Right kidney (tissue), 9 donors: ENCODE data around the gene UBE2F.
A peak's percentile ranks its signal among the peaks of the same experiment; 100 is the strongest.

ENCODE experiments used
- DNase-seq: peaks from one replicate; pipeline ENCODE4 v3.0.0-alpha.2; 2016
- long read RNA-seq, 8 donors: transcript quantifications; one replicate each; lab custom pipeline, GENCODE V29; 2026

Gene UBE2F
- long read RNA-seq, donor 1, transcript UBE2F-201 (10 exons, 2,009 nt): major isoform, 17 of 27 reads
- long read RNA-seq, donor 1, partial matches to known transcripts: 0 of 27 reads
- long read RNA-seq, donor 1, other reads (novel, unspliced or antisense): 0 of 27 reads
- long read RNA-seq, donor 2, partial matches to known transcripts: 0 of 5 reads
- long read RNA-seq, donor 2, other reads (novel, unspliced or antisense): 0 of 5 reads
- long read RNA-seq, donor 3, transcript UBE2F-201 (10 exons, 2,009 nt): major isoform, 5 of 9 reads
- long read RNA-seq, donor 3, partial matches to known transcripts: 0 of 9 reads
- long read RNA-seq, donor 3, other reads (novel, unspliced or antisense): 0 of 9 reads
- long read RNA-seq, donor 4, transcript UBE2F-201 (10 exons, 2,009 nt): major isoform, 8 of 17 reads
- long read RNA-seq, donor 4, partial matches to known transcripts: 6 of 17 reads
- long read RNA-seq, donor 4, other reads (novel, unspliced or antisense): 0 of 17 reads
- long read RNA-seq, donor 5, transcript UBE2F-201 (10 exons, 2,009 nt): major isoform, 11 of 15 reads
- long read RNA-seq, donor 5, partial matches to known transcripts: 0 of 15 reads
- long read RNA-seq, donor 5, other reads (novel, unspliced or antisense): 0 of 15 reads
- long read RNA-seq, donor 6, transcript UBE2F-201 (10 exons, 2,009 nt): major isoform, 7 of 9 reads
- long read RNA-seq, donor 6, partial matches to known transcripts: 0 of 9 reads
- long read RNA-seq, donor 6, other reads (novel, unspliced or antisense): 0 of 9 reads
- long read RNA-seq, donor 7, transcript UBE2F-201 (10 exons, 2,009 nt): major isoform, 17 of 20 reads
- long read RNA-seq, donor 7, partial matches to known transcripts: 0 of 20 reads
- long read RNA-seq, donor 7, other reads (novel, unspliced or antisense): 0 of 20 reads
- long read RNA-seq, donor 8, transcript UBE2F-201 (10 exons, 2,009 nt): major isoform, 11 of 11 reads
- long read RNA-seq, donor 8, partial matches to known transcripts: 0 of 11 reads
- long read RNA-seq, donor 8, other reads (novel, unspliced or antisense): 0 of 11 reads

GRCh38 chr2:237966565-237967462, at the start of gene UBE2F:
UBE2F (plus strand) TSS chr2:237967014; CDS start chr2:237973108, 6,094 bp downstream.
- peak; percentile 94 for DNase-seq

- DNase-seq: no peak
Measured at GRCh38 chr2:237917696-237918374, 49.0 kb upstream of the UBE2F start.

- DNase-seq: no peak
Measured at GRCh38 chr2:237919593-237919992, 47.2 kb upstream of the UBE2F start.

- DNase-seq: no peak
Measured at GRCh38 chr2:237920673-237921072, 46.1 kb upstream of the UBE2F start.

- DNase-seq: no peak
Measured at GRCh38 chr2:237921967-237922492, 44.8 kb upstream of the UBE2F start.

- DNase-seq: no peak
Measured at GRCh38 chr2:237922641-237923361, 44.0 kb upstream of the UBE2F start.

GRCh38 chr2:237923481-237924163, 43.2 kb upstream of the UBE2F start:
- DNase-seq: peak; percentile 73

GRCh38 chr2:237924164-237924534, 42.7 kb upstream of the UBE2F start:
- DNase-seq: no peak

GRCh38 chr2:237927135-237927534, 39.7 kb upstream of the UBE2F start:
- no peak for DNase-seq

- no peak for DNase-seq
Measured at GRCh38 chr2:237927986-237928385, 38.8 kb upstream of the UBE2F start.

- no peak for DNase-seq
Measured at GRCh38 chr2:237929979-237930378, 36.8 kb upstream of the UBE2F start.

- no peak for DNase-seq
Measured at GRCh38 chr2:237931205-237931721, 35.6 kb upstream of the UBE2F start.

GRCh38 chr2:237932731-237933131, 34.1 kb upstream of the UBE2F start:
- DNase-seq: no peak

- DNase-seq: no peak
Measured at GRCh38 chr2:237934186-237934585, 32.6 kb upstream of the UBE2F start.

GRCh38 chr2:237935740-237936452, 30.9 kb upstream of the UBE2F start:
- no peak for DNase-seq

GRCh38 chr2:237939251-237939650, 27.6 kb upstream of the UBE2F start:
- no peak for DNase-seq

- no peak for DNase-seq
Measured at GRCh38 chr2:237940828-237941227, 26.0 kb upstream of the UBE2F start.

- DNase-seq: no peak
Measured at GRCh38 chr2:237941239-237941638, 25.6 kb upstream of the UBE2F start.

- no peak for DNase-seq
Measured at GRCh38 chr2:237942513-237942899, 24.3 kb upstream of the UBE2F start.
